HG03442 (cell line): Measurements from ENCODE around the gene ERC1.
"Not testable (repeated sequence)": the region's sequence is repeated elsewhere in the genome, so short reads cannot be mapped to it uniquely, and the experiment has no call there.

ENCODE experiments used
- ATAC-seq: cut with Tn5 transposase; IDR thresholded peaks from one replicate; pipeline ENCODE4 v1.9.1; 2021; ENCODE audit warnings: mild to moderate bottlenecking, moderate library complexity; ENCODE audit not compliant: unreplicated experiment

The ERC1 gene

DNA sequence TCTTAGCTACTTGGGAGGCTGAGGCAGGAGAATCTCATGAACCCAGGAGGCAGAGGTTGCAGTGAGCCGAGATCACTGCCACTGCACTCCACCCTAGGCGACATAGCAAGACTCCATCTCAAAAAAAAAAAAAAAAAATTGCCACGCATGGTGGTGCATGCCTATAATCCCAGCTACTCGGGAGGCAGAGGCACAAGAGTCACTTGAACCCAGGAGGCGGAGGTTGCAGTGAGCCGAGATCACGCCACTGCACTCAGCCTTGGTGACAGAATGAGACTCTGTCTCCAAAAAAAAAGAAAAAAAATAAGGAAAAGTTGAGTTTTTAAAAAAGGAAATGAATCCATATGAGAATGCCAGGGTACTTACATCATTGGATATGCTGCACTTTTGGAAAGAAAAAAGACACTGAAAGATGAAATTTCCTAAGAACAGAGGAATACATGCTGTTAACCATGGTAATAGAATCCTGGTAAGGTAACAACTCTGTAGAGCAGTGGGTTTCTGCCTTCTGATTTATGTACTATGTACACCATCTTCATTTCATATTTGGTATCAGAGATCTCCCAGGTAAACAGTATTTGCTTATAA lies 222.7 kb downstream of the ERC1 start:
- no peak for ATAC-seq

DNA sequence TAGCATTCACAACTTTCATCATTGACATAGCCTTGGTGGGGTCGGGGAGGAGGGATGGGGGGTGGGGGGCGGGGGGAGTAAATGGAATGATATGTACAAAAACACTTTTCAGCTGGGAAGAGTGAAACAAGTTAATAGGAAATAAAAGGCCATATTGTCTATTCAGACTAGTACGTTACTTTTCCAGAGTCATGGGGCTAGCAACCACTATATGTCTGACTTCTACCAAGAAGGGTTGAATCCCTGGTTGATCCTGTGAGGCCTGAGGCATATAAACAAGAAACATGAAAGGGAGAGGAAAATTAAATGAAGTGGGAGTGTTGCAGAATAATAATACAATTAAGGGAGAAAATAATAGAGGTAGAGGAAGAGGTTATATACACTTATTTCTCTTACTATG lies 225.5 kb downstream of the ERC1 start:
- ATAC-seq = no peak

DNA sequence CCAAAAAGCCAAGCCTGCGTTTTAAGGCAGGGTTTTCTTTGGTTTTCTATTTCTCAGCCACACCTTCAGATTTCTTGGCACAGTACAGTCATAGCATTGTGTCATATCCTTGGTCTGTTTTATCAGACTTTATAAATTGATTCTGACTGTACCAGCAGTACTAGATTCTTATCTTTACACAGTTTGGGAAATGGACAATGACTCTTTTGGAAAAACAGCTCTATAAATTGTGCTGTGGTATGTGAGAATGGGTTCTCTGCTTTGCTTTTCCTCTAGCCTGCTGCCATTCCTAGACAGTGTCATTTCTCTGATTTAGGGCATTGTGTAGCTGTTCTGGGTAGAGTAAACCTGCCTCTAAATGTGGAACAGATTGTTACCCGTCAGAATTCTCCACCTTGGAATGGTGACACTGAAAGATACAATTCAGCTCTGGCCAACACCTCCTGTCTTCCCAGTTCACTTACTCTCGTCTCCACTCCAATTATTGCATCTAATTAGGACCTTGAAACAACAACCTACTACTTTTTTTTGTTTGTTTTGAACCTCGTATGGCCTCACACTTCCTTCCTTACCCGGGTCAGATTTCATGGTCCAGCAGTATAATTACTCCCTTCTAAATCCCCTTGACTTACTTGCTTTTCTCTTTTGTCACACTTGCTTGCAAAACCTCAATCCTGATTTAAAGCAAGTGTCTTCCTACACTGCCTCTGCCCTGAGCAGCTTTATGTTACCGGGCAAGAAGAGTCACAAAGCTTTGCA lies 226.3 kb downstream of the ERC1 start:
- ATAC-seq = no peak

DNA sequence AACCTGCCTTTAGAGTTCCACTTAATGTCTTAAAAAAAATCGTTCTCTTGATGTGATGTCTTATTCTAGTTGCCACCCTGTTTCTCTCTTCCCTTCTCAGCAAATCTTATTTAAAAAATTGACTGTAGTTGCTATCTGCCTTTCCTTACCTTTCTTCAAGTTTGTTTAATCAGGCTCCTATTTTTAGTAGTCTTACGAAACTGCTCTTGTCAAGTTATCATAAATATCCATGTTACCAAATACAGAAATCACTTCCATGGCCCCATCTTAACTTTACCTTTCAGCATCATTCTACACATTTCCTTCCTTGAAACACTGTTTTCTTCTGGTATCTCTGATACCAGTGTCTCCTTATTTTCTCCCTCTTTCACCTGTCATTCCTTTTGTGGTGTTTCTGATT lies 227.3 kb downstream of the ERC1 start:
- ATAC-seq = no peak

DNA sequence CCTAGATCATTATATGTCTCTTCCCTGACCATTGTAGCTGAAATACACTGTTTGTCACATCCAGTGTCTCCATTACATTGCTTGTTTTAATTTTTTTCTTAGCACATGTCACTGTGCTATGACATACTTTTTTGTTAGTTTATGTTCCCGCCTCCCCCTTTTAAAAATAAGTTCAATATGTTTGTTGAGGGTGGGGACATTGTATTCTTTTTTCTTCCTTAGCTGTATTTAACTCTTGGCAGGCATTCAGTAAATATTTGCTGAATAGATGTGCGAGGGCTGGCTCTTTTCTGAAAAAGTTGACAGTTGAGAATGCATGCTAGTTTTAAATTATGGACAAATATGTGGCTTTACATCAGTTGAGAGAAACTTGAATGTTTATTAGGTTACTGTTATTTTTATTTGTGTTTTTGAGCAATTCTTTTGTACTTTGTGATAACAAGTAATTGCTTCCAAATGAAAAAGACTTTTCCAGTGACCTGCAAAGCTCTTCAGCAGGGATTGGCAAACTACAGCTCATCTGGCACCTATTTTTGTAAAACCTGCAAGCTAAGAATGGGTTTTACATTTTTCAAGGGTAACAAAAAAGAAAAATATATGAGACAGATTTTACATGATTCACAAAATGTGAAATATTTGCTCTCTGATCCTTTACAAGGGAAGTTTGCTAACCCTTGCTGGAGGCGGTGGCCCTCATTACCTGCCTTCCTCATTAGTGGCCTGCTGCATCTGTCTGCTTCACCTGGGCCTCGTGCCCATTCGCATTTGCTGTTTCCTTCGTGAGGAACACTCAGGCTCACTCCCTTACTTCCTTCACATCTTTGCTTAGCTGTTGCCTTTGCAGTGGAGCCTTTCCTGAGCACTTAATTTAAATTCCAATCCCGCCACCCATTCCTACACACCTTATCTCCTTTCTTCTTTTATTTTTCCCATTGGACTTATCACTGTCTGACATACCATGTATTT lies 229.4 kb downstream of the ERC1 start:
- no peak for ATAC-seq

DNA sequence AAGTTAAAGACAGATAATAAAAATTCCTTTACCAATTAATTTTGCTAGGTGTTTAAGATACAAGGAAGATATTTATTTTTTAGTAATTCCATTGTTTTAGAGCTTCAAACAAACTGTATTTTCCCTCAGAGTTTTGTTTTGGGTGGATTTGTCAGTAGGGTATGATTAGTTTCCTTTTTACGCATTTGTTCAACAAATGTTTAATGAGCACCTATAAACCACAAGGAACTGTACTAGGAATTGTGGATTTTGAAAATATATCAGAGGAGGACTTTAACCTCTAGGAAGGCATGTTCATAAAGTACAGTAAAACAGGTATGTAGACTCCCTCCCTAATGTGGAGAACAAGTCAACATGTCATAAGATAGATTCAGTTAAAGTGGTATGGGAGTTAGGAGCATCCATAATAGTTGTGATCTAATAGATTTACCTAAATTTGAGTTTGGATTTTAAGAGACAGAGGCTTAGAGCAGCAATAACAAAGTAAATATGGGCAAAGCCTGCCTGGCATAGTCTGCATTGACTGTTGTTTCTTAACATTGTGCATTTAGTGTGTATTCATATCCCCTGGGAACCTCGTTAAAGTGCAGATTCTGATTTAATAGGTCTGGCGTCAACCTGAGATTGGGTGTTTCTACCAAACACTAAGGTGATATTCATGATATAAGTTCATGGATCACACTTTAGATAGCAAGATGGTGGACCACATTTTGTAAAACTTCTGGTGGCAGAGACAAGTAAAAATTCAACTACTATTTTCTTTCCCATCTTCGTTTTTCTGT lies 232.0 kb downstream of the ERC1 start:
- ATAC-seq = no peak

DNA sequence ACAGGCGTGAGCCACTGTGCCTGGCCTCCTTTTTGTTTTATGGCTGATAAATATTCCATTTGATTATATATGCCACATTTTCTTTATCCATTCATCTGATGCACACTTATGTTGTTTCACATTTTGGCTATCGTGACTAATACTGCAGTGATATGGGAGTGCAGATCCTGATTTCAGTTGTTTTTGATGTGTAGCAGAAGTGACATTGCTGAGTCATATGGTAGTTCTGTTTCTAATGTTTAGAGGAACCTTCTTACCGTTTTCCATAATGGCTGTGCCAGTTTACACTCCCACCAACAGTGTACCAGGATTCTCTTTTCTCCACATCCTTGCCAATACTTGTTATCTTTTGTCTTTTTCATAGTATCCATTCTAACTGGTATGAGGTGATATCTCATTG lies 235.9 kb downstream of the ERC1 start:
- ATAC-seq = no peak

DNA sequence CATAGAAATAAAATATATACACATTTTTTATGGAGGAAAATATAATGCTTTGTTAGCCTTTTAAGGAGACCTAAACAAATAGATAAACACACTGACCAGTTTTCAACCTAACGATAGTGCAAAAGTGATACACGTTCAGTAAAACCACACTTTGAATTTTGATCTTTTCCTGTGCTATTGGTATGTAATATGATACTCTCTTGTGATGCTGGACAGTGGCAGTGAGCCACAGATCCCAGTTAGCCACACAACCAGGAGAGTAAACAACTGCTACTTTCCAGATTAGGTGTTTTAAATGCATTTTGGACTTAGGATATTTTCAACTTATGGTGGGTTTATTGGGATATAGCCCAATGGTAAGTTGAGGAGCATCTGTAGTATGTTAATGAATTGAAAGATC lies 243.1 kb downstream of the ERC1 start:
- ATAC-seq = no peak

DNA sequence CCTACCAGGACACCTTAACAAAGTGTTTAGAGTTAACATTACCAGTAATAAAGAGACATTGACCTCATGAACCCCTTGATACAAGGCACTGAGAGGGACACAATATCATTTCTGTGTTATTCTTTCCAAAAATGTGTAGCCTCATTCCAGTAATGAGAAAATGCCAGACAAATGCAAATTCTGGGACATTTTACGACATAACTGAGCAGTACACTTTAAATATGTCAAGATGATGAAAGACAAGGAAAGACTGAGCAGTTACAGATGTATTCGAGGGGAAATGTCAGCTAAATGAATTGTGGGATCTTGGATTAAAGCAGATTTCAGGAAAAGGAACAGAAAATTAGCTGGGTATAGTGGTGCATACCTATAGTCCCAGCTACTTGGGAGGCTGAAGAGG lies 255.6 kb downstream of the ERC1 start:
- no peak for ATAC-seq

DNA sequence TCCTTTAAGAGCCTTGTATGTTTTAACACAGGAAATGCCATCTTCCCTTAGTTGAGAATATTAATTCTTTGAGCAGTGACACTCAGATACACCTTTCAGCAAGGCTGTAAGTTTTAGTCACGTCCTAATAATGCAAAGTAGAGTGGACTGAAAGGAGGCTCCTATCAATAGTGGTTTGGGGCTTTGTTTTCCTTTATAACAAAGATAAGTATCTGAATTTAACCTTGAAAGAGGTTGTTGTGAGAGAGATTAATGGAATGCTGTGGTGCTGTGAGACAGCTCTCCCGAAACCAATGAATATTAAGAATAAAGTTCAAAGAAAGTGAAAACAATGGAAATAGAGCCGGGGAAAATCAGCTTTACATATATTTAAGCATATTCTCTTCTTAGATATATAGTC lies 259.6 kb downstream of the ERC1 start:
- no peak for ATAC-seq

DNA sequence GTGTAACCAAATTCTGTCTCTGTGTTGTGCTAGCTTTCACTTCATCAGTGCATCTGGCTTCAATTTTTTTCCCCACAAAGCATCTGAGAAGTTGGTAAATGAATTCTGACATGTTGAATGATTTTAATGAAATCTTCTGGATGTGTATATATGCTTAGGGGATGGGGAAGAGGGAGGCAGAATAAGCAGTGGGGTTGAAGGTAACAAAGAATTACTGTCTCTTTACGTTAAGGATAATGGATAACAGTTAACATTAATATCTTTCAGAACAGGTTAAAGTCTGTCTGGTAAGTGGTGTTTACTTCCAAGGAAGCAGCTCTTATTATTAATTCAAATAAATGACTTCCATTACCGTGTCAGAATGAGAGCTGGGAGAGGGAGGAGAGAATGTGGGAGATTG lies 261.7 kb downstream of the ERC1 start:
- no peak for ATAC-seq

DNA sequence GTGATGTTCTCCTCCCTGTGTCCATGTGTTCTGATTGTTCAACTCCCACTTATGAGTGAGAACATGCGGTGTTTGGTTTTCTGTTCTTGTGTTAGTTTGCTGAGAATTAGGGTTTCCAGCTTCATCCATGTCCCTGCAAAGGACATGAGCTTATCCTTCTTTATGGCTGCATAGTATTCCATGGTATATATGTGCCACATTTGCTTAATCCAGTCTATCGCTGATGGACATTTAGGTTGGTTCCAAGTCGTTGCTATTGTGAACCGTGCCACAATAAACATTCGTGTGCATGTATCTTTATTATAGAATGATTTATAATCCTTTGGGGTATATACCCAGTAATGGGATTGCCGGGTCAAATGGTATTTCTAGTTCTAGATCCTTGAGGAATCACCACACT lies 264.1 kb downstream of the ERC1 start:
- not testable (repeated sequence) for ATAC-seq

DNA sequence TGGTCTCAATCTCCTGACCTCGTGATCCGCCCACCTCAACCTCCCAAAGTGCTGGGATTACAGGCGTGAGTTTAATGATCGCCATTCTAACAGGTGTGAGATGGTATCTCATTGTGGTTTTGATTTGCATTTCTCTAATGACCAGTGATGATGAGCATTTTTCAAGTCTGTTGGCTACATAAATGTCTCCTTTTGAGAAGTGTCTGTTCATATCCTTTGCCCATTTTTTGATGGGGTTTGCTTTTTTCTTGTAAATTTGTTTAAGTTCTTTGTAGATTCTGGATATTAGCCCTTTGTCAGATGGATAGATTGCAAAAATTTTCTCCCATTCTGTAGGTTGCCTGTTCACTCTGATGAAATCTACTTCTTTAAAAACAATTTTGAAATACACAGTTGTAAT lies 264.8 kb downstream of the ERC1 start:
- not testable (repeated sequence) for ATAC-seq

DNA sequence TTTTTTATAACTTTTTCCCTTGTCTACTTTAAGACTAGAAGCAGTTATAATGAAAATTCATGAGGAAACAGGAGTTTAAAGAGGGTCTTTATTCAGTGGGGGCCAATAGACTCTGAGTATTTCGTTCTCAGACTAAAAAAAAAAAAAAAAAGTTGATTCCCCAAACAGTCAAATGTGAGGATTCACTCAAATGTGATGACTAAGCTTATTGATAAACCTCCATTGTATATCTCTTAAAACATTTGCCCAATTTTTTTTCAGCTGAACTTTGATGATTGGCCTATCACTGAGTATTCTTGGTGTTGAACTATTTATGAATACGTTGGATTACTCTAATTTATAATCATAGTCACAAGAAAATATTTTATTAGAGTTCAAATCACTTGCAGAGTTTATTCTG lies 265.3 kb downstream of the ERC1 start:
- ATAC-seq = no peak

DNA sequence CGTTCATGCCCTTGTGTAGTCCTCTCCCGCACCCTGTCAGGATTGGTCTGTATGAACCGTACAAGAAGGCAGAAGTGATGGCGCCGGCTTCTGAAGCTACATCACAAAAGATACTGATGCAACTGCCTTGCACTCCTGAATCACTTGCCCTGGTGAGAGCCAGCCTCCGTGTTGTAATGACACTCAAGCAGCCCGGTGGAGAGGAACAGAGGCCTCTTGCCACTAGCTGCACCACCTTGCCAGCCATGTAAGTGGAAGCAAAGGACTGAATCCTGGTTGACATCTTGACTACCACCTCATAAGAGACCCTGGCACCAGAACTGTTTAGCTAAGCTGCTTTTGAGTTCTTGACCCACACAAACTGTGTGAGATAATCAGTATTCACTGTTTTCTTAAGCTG lies 266.0 kb downstream of the ERC1 start:
- ATAC-seq = no peak

DNA sequence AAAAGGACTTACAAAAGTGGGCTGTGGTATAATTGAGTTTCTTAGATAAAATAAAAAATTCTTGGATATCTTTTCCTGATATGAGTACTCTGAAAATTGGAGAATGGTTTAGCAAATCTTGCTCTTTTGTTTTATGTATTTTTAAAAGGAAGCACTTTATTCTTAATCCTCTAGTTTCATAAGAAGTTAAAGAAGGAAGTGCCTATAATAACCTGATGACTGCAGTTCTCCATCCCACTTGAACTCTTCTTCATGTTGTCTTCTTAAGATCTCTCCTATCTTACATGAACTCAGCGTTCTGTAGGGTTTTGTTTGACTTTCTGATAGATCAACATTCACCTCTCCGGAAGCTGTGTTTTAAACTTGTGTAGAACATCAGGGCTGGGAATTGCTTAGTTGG lies 271.0 kb downstream of the ERC1 start:
- ATAC-seq = no peak

DNA sequence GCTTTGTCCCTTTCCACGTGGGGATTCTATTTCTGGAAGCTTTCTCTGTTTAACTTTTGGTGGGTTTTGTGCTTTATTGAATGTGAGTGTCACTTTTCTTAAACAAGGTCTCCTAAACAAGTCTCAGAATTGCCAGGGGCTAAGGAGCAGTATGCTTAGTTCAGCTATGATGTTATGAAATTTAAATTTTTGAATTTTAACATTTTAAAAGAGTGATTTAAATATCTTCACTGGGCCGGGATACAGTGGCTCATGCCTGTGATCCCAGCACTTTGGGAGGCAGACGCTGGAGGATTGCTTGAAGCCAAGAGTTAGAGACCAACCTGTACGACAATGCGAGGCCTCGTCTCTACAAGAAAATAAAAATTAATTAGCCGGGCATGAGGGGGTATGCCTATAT lies 276.2 kb downstream of the ERC1 start:
- ATAC-seq = no peak

DNA sequence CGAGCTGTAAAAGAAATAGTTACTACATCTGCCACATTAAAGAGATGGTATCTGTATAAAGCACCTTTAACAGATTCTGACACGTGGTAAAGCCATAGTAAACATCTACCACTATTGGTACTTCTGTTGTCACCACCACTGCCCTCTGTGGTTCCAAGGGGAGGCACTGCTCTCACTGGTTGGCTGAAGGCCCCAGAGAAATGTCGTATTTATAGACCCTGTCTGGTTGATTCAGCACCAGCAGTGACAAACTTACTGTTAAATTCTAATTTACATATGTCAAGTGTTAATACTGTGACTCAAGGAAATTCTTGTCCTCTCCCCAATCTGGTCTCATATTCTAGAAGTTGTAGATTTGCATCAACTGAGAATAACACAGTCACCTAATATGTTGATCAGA lies 281.1 kb downstream of the ERC1 start:
- ATAC-seq = no peak

DNA sequence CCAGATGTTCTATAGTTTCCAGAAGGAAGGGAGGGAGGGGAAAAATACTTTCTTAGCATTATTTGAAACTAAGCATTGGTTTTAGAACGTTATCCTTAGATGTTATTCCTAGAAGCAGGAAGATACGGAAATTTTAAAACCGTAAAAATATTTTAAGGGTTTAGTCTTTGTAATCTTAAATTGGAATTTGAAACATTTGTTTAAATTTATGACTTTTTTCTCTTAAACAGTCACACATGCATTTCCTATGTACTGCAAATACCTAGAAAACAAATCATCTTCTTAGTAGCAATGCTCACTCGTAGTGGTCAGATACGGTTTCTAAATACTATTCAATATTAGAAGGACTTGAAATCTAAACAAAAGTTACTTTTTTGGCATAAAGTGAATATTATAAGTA lies 282.0 kb downstream of the ERC1 start:
- no peak for ATAC-seq

DNA sequence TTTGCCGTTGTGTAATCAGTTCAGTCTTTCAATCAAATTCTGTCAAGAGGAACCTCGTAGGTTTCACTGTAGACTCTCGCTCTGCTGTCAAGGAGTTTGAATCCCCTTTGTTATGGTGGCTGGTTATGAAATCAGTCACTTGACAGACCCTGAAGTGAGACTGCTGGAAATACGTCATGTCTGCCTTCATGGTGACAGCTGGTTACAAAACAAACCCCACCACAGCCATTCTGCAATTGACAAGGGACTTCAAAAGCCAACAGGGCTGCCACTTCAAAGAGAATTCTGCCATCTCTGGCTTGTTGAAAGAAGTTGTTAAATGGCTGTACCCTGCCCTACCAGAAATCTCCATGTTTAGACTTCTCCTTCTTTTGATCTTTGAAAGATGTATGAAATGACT lies 286.9 kb downstream of the ERC1 start:
- ATAC-seq = no peak

DNA sequence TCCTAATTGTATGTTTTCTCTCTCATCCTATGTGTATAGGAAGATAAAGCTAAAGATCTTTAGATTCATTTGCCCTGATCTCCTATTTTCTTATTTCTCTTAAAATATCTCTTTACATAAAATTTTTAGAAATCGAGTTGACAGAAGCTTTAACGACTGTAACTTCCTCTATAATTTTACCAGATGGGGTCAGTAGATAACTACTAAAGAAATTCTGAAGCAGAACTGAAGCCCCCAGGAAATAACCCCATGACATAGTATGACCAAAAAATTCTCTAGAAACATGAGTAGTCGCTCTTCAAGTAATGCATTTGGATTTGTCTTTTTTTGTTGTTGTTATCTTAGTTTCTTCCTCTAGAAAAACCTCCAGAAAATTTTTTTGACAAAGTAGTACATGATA lies 288.0 kb downstream of the ERC1 start:
- no peak for ATAC-seq
